Measurements from ENCODE around the gene SRSF10. TPM values are rescaled to one million over a fixed set of nuclear protein-coding genes. Genes with fewer than 3 reads are reported as not detected.

Gene SRSF10
- total RNA-seq, 1 experiment from 2014 or later, result 150 TPM

- Histone ChIP-seq H3K27me3 (ENCODE audit: low read length) (no peaks in the 10 kb centered on the region), H3K36me3 (ENCODE audit: insufficient read depth, low read length) (no peaks in the 10 kb centered on the region), H3K4me1 (ENCODE audit: low read length) (peaks cover 31% of the 10 kb centered on the region), H3K79me2 (ENCODE audit: low read length) (no peaks in the 10 kb centered on the region), H3K4me3 (ENCODE audit: low read length) (no peak overlapping the region), H3K9me3 (ENCODE audit: low read length) (no peaks in the 10 kb centered on the region), H4K20me1 (ENCODE audit: insufficient read depth, low read depth, low read length) (no peaks in the 10 kb centered on the region), H3K9ac (ENCODE audit: low read length) (no peak overlapping the region), H3K27ac (ENCODE audit: low read length) (no peak overlapping the region), H2AFZ (ENCODE audit: low read length) (no peak overlapping the region), H3K4me2 (ENCODE audit: low read depth, low read length, poor library complexity, severe bottlenecking) (no peak overlapping the region), H3K9me2 (replicated peaks; ENCODE audit: insufficient read depth, low read length) (no peaks in the 10 kb centered on the region)
- DNase-seq, result no peak
Observed at GRCh38 chr1:23928789-23929188, 51.3 kb downstream of the SRSF10 start.

DNA sequence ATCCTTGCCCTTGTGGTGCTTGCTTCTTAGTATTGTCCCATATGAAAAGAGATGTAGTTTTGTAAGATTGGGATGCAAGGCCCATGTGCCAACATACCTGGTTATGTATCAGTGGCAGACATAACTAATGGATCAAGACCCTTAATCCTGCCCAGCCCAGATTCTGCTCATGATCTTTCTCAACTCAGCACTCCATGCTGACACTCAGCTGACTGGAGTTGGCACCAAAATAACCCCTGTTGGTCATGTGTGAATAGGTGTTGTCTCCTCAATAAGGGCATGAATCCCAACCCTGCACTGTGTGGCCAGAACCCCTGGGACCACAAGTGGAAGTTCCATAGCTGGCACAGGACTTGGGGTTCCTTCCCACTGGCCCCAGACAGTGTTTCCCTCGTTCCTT lies 53.0 kb downstream of the SRSF10 start:
- H3K9me2 ChIP-seq (replicated peaks; ENCODE audit: insufficient read depth, low read length), result no peaks in the 10 kb centered on the region
- no peaks in the 10 kb centered on the region for H3K9me3 ChIP-seq (ENCODE audit: low read length)
- no peak overlapping the region for H3K4me2 ChIP-seq (ENCODE audit: low read depth, low read length, poor library complexity, severe bottlenecking)
- H2AFZ ChIP-seq (ENCODE audit: low read length), result no peak overlapping the region
- no peak overlapping the region for H3K27ac ChIP-seq (ENCODE audit: low read length)
- H3K9ac ChIP-seq (ENCODE audit: low read length), result no peak overlapping the region
- H4K20me1 ChIP-seq (ENCODE audit: insufficient read depth, low read depth, low read length), result no peaks in the 10 kb centered on the region
- H3K79me2 ChIP-seq (ENCODE audit: low read length), result no peaks in the 10 kb centered on the region
- no peaks in the 10 kb centered on the region for H3K36me3 ChIP-seq (ENCODE audit: insufficient read depth, low read length)
- peak; percentile 37 for DNase-seq
- no peak overlapping the region for H3K4me3 ChIP-seq (ENCODE audit: low read length)
- H3K4me1 ChIP-seq (ENCODE audit: low read length), result peaks cover 19% of the 10 kb centered on the region
- no peaks in the 10 kb centered on the region for H3K27me3 ChIP-seq (ENCODE audit: low read length)

- no peak overlapping the region for H3K9ac ChIP-seq (ENCODE audit: low read length)
Observed at GRCh38 chr1:23925279-23925678, 54.8 kb downstream of the SRSF10 start.

GRCh38 chr1:23924601-23925000 lies 55.5 kb downstream of the SRSF10 start:
- Histone ChIP-seq H3K36me3 (ENCODE audit: insufficient read depth, low read length) (no peaks in the 10 kb centered on the region), H3K4me2 (ENCODE audit: low read depth, low read length, poor library complexity, severe bottlenecking) (no peak overlapping the region), H4K20me1 (ENCODE audit: insufficient read depth, low read depth, low read length) (no peaks in the 10 kb centered on the region), H3K79me2 (ENCODE audit: low read length) (no peaks in the 10 kb centered on the region), H3K4me1 (ENCODE audit: low read length) (no peaks in the 10 kb centered on the region), H3K9me3 (ENCODE audit: low read length) (no peaks in the 10 kb centered on the region), H3K4me3 (ENCODE audit: low read length) (no peak overlapping the region), H3K9ac (ENCODE audit: low read length) (no peak overlapping the region), H2AFZ (ENCODE audit: low read length) (no peak overlapping the region), H3K27me3 (ENCODE audit: low read length) (no peaks in the 10 kb centered on the region), H3K9me2 (replicated peaks; ENCODE audit: insufficient read depth, low read length) (no peaks in the 10 kb centered on the region), H3K27ac (ENCODE audit: low read length) (no peak overlapping the region)
- DNase-seq, result no peak

More at GRCh38 chr1:23925279-23925678, 54.8 kb downstream of the SRSF10 start:
- DNase-seq, result no peak
- Histone ChIP-seq H3K9me2 (replicated peaks; ENCODE audit: insufficient read depth, low read length) (no peaks in the 10 kb centered on the region), H4K20me1 (ENCODE audit: insufficient read depth, low read depth, low read length) (no peaks in the 10 kb centered on the region), H3K27ac (ENCODE audit: low read length) (no peak overlapping the region), H3K9me3 (ENCODE audit: low read length) (no peaks in the 10 kb centered on the region), H2AFZ (ENCODE audit: low read length) (no peak overlapping the region), H3K4me3 (ENCODE audit: low read length) (no peak overlapping the region), H3K27me3 (ENCODE audit: low read length) (no peaks in the 10 kb centered on the region), H3K4me2 (ENCODE audit: low read depth, low read length, poor library complexity, severe bottlenecking) (no peak overlapping the region), H3K79me2 (ENCODE audit: low read length) (no peaks in the 10 kb centered on the region), H3K36me3 (ENCODE audit: insufficient read depth, low read length) (no peaks in the 10 kb centered on the region), H3K4me1 (ENCODE audit: low read length) (peaks cover under 1% of the 10 kb centered on the region)

GRCh38 chr1:23923592-23924499 lies 56.3 kb downstream of the SRSF10 start:
- no peak for DNase-seq
- Histone ChIP-seq H3K9me2 (replicated peaks; ENCODE audit: insufficient read depth, low read length) (no peaks in the 10 kb centered on the region), H3K27ac (ENCODE audit: low read length) (no peak overlapping the region), H3K27me3 (ENCODE audit: low read length) (no peaks in the 10 kb centered on the region), H3K4me2 (ENCODE audit: low read depth, low read length, poor library complexity, severe bottlenecking) (no peak overlapping the region), H4K20me1 (ENCODE audit: insufficient read depth, low read depth, low read length) (no peaks in the 10 kb centered on the region), H2AFZ (ENCODE audit: low read length) (no peak overlapping the region), H3K36me3 (ENCODE audit: insufficient read depth, low read length) (no peaks in the 10 kb centered on the region), H3K9me3 (ENCODE audit: low read length) (no peaks in the 10 kb centered on the region), H3K79me2 (ENCODE audit: low read length) (no peaks in the 10 kb centered on the region), H3K4me1 (ENCODE audit: low read length) (no peaks in the 10 kb centered on the region), H3K4me3 (ENCODE audit: low read length) (no peak overlapping the region), H3K9ac (ENCODE audit: low read length) (no peak overlapping the region)

DNA sequence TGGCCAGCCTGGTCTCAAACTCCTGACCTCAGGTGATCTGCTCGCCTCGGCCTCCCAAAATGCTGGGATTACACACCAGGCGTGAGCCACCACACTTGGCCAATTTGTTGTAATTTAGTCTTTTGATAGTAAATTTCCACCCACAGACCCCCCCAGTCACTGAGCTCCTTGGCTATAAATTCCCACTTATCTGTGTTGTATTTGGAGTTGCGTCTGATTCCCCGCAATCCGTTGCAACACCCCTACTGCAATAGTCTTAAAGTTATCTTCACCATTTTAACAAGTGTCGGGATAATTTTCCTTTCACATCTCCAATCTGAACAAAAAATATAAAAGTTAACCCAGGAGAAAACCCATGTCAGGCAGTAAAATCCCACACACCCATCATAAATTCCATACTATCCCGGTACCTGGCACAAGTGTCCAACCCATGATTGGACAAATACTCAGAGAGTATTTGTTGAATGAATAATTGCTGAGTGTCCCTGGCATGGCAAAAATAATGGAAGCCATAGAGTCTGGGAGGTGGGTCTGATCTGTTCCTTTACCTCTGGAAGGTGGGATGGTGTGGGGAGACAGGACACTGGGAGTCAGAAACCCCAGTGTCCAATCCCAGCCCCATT lies 57.7 kb downstream of the SRSF10 start:
- Histone ChIP-seq H3K4me2 (ENCODE audit: low read depth, low read length, poor library complexity, severe bottlenecking) (no peak overlapping the region), H3K36me3 (ENCODE audit: insufficient read depth, low read length) (no peaks in the 10 kb centered on the region), H2AFZ (ENCODE audit: low read length) (no peak overlapping the region), H3K27ac (ENCODE audit: low read length) (no peak overlapping the region), H3K9ac (ENCODE audit: low read length) (no peak overlapping the region), H3K4me1 (ENCODE audit: low read length) (no peaks in the 10 kb centered on the region), H3K9me2 (replicated peaks; ENCODE audit: insufficient read depth, low read length) (no peaks in the 10 kb centered on the region), H3K9me3 (ENCODE audit: low read length) (no peaks in the 10 kb centered on the region), H4K20me1 (ENCODE audit: insufficient read depth, low read depth, low read length) (no peaks in the 10 kb centered on the region), H3K79me2 (ENCODE audit: low read length) (no peaks in the 10 kb centered on the region), H3K27me3 (ENCODE audit: low read length) (no peaks in the 10 kb centered on the region), H3K4me3 (ENCODE audit: low read length) (no peak overlapping the region)
- no peak for DNase-seq

GRCh38 chr1:23916209-23917131 lies 63.7 kb downstream of the SRSF10 start:
- H3K4me2 ChIP-seq (ENCODE audit: low read depth, low read length, poor library complexity, severe bottlenecking), result peak overlapping the region; percentile 64
- peaks cover 49% of the 10 kb centered on the region for H3K4me1 ChIP-seq (ENCODE audit: low read length)
- H3K27me3 ChIP-seq (ENCODE audit: low read length), result no peaks in the 10 kb centered on the region
- H3K9ac ChIP-seq (ENCODE audit: low read length), result peak overlapping the region; percentile 59
- H3K9me2 ChIP-seq (replicated peaks; ENCODE audit: insufficient read depth, low read length), result no peaks in the 10 kb centered on the region
- DNase-seq, result peak; percentile 94
- peak overlapping the region; percentile 21; the same call in 1 of the 2 replicates for H3K4me3 ChIP-seq (ENCODE audit: low read length)
- H3K79me2 ChIP-seq (ENCODE audit: low read length), result 0 out of 2 replicates have a peak, but pooled peaks cover 3% of the 10 kb centered on the region
- H2AFZ ChIP-seq (ENCODE audit: low read length), result peak overlapping the region; percentile 62
- H4K20me1 ChIP-seq (ENCODE audit: insufficient read depth, low read depth, low read length), result no peaks in the 10 kb centered on the region
- H3K9me3 ChIP-seq (ENCODE audit: low read length), result no peaks in the 10 kb centered on the region
- no peaks in the 10 kb centered on the region for H3K36me3 ChIP-seq (ENCODE audit: insufficient read depth, low read length)
- peak overlapping the region; percentile 97 for H3K27ac ChIP-seq (ENCODE audit: low read length)

All from Karpas-422 (cell line).